Activated T-cell treated with anti-CD3 and anti-CD28 coated beads for 4 hours (primary cell): ENCODE data around the gene HS6ST3.
"Not testable (repeated sequence)": the region's sequence is repeated elsewhere in the genome, so short reads cannot be mapped to it uniquely, and the experiment has no call there.

Experiments
- DNase-seq: peaks from one replicate; pipeline ENCODE4 v3.0.0-alpha.2; 2020

Gene HS6ST3

GRCh38 chr13:96473526-96474180, 383.7 kb downstream of the HS6ST3 start:
- DNase-seq, result no peak

GRCh38 chr13:96474181-96474557, 384.3 kb downstream of the HS6ST3 start:
- no peak for DNase-seq

GRCh38 chr13:96475103-96475502, 385.2 kb downstream of the HS6ST3 start:
- DNase-seq, result no peak

- no peak for DNase-seq
Measured at GRCh38 chr13:96481482-96481881, 391.6 kb downstream of the HS6ST3 start.

GRCh38 chr13:96490496-96490989, 400.6 kb downstream of the HS6ST3 start:
- DNase-seq, result no peak

- DNase-seq, result no peak
Measured at GRCh38 chr13:96491103-96491502, 401.2 kb downstream of the HS6ST3 start.

- DNase-seq, result no peak
Measured at GRCh38 chr13:96492766-96493165, 402.9 kb downstream of the HS6ST3 start.

GRCh38 chr13:96499656-96500055, 409.7 kb downstream of the HS6ST3 start:
- no peak for DNase-seq

GRCh38 chr13:96500953-96501352, 411.0 kb downstream of the HS6ST3 start:
- no peak for DNase-seq

GRCh38 chr13:96503481-96503880, 413.6 kb downstream of the HS6ST3 start:
- no peak for DNase-seq

- DNase-seq, result no peak
Measured at GRCh38 chr13:96511587-96511986, 421.7 kb downstream of the HS6ST3 start.

- no peak for DNase-seq
Measured at GRCh38 chr13:96519380-96519779, 429.5 kb downstream of the HS6ST3 start.

GRCh38 chr13:96524398-96525020, 434.6 kb downstream of the HS6ST3 start:
- DNase-seq, result not testable (repeated sequence)

- DNase-seq, result no peak
Measured at GRCh38 chr13:96525715-96526114, 435.8 kb downstream of the HS6ST3 start.

- DNase-seq, result no peak
Measured at GRCh38 chr13:96527497-96527896, 437.6 kb downstream of the HS6ST3 start.

- no peak for DNase-seq
Measured at GRCh38 chr13:96532804-96533203, 442.9 kb downstream of the HS6ST3 start.

- no peak for DNase-seq
Measured at GRCh38 chr13:96533408-96533807, 443.5 kb downstream of the HS6ST3 start.

GRCh38 chr13:96539791-96540190, 449.9 kb downstream of the HS6ST3 start:
- DNase-seq, result no peak

- DNase-seq, result no peak
Measured at GRCh38 chr13:96540670-96541069, 450.8 kb downstream of the HS6ST3 start.

GRCh38 chr13:96542986-96543385, 453.1 kb downstream of the HS6ST3 start:
- DNase-seq, result no peak

GRCh38 chr13:96544957-96545356, 455.1 kb downstream of the HS6ST3 start:
- DNase-seq, result no peak

GRCh38 chr13:96546463-96546862, 456.6 kb downstream of the HS6ST3 start:
- DNase-seq, result no peak

- DNase-seq, result no peak
Measured at GRCh38 chr13:96551546-96551945, 461.6 kb downstream of the HS6ST3 start.

- DNase-seq, result no peak
Measured at GRCh38 chr13:96552559-96552958, 462.7 kb downstream of the HS6ST3 start.

- DNase-seq, result no peak
Measured at GRCh38 chr13:96553796-96554195, 463.9 kb downstream of the HS6ST3 start.
